HG02759 (cell line): ENCODE measurements around the gene ACO2.
"Not testable (repeated sequence)": the region's sequence is repeated elsewhere in the genome, so short reads cannot be mapped to it uniquely, and the experiment has no call there.

ENCODE experiments used
- ATAC-seq: cut with Tn5 transposase; IDR thresholded peaks from one replicate; pipeline ENCODE4 v1.9.1; 2021; ENCODE audit warnings: mild to moderate bottlenecking, moderate library complexity; ENCODE audit not compliant: unreplicated experiment

Gene ACO2

GRCh38 chr22:41563051-41563711 lies 94.3 kb downstream of the ACO2 start:
- no peak for ATAC-seq

GRCh38 chr22:41564563-41564962 lies 95.6 kb downstream of the ACO2 start:
- ATAC-seq = no peak

- ATAC-seq = no peak
Observed at GRCh38 chr22:41565403-41566054, 96.6 kb downstream of the ACO2 start.

GRCh38 chr22:41567512-41567768 lies 98.5 kb downstream of the ACO2 start:
- no peak for ATAC-seq

- no peak for ATAC-seq
Observed at GRCh38 chr22:41568811-41569210, 99.9 kb downstream of the ACO2 start.

GRCh38 chr22:41570221-41570620 lies 101.3 kb downstream of the ACO2 start:
- no peak for ATAC-seq

- no peak for ATAC-seq
Observed at GRCh38 chr22:41571786-41572185, 102.9 kb downstream of the ACO2 start.

- not testable (repeated sequence) for ATAC-seq
Observed at GRCh38 chr22:41572305-41572704, 103.4 kb downstream of the ACO2 start.

GRCh38 chr22:41573677-41574076 lies 104.8 kb downstream of the ACO2 start:
- no peak for ATAC-seq

GRCh38 chr22:41574847-41575381 lies 106.0 kb downstream of the ACO2 start:
- no peak for ATAC-seq

GRCh38 chr22:41575533-41575932 lies 106.6 kb downstream of the ACO2 start:
- ATAC-seq = no peak

GRCh38 chr22:41576877-41577276 lies 108.0 kb downstream of the ACO2 start:
- no peak for ATAC-seq

- ATAC-seq = no peak
Observed at GRCh38 chr22:41578114-41578513, 109.2 kb downstream of the ACO2 start.
